HAP-1 (cell line): Measurements from ENCODE around the gene LINGO1.

ENCODE experiments used
- DNase-seq, 2 experiments: peaks; one replicate each; pipeline ENCODE4 v3.0.0-alpha.2; 2016 to 2020; ENCODE audit warnings: low spot score in 2 of 2
- H3K27me3 ChIP-seq: fragments of 250-450 bp; sonication (Bioruptor Pico); 2 replicates; pipeline ENCODE4 v1.5.1; 2020; ENCODE audit warnings: low read depth, mild to moderate bottlenecking, moderate library complexity
- H3K36me3 ChIP-seq: fragments of 250-450 bp; sonication (Bioruptor Pico); replicated peaks from 2 replicates; pipeline ENCODE4 v1.5.1; 2020; ENCODE audit warnings: mild to moderate bottlenecking
- H3K4me1 ChIP-seq: fragments of 250-450 bp; sonication (Bioruptor Pico); 2 replicates; pipeline ENCODE4 v1.5.1; 2020; ENCODE audit warnings: mild to moderate bottlenecking
- H3K4me3 ChIP-seq: fragments of 250-450 bp; sonication (Bioruptor Pico); 2 replicates; pipeline ENCODE4 v1.5.1; 2020; ENCODE audit warnings: mild to moderate bottlenecking, moderate library complexity
- H3K9me3 ChIP-seq: fragments of 250-450 bp; sonication (Bioruptor Pico); 2 replicates; pipeline ENCODE4 v1.5.1; 2020; ENCODE audit warnings: mild to moderate bottlenecking, moderate library complexity
- in situ Hi-C: fragments of 300-500 bp; cut with MboI; formaldehyde crosslinking; loops from 3 replicates; pipeline ENCODE4 v1.14.3; 2020; ENCODE audit warnings: low sequenced_read_pairs, inconsistent platforms, mixed read lengths

Gene LINGO1

GRCh38 chr15:77568014-77568972 is 64.4 kb downstream of the LINGO1 start:
- in situ Hi-C loops: no loop called here
- no peaks in the 10 kb centered on the region for H3K36me3 ChIP-seq
- no peaks in the 10 kb centered on the region for H3K9me3 ChIP-seq
- DNase-seq: no peak
- H3K4me3 ChIP-seq: no peak overlapping the region
- H3K27me3 ChIP-seq: no peaks in the 10 kb centered on the region; the same call in 1 of the 2 replicates
- no peaks in the 10 kb centered on the region for H3K4me1 ChIP-seq

GRCh38 chr15:77567202-77567601 is 65.5 kb downstream of the LINGO1 start:
- Histone ChIP-seq H3K4me1 (no peaks in the 10 kb centered on the region), H3K9me3 (no peaks in the 10 kb centered on the region), H3K36me3 (no peaks in the 10 kb centered on the region), H3K27me3 (no peaks in the 10 kb centered on the region; the same call in 1 of the 2 replicates), H3K4me3 (no peak overlapping the region)
- in situ Hi-C loops: no loop called here
- no peak for DNase-seq

- DNase-seq: no peak
- no peaks in the 10 kb centered on the region for H3K9me3 ChIP-seq
- no peaks in the 10 kb centered on the region for H3K36me3 ChIP-seq
- no peak overlapping the region for H3K4me3 ChIP-seq
- no peaks in the 10 kb centered on the region; the same call in 1 of the 2 replicates for H3K27me3 ChIP-seq
- in situ Hi-C loops: no loop called here
- H3K4me1 ChIP-seq: no peaks in the 10 kb centered on the region
Observed at GRCh38 chr15:77566092-77566491, 66.6 kb downstream of the LINGO1 start.

- in situ Hi-C loops: no loop called here
- H3K4me3 ChIP-seq: no peak overlapping the region
- no peaks in the 10 kb centered on the region for H3K36me3 ChIP-seq
- H3K9me3 ChIP-seq: no peaks in the 10 kb centered on the region
- no peaks in the 10 kb centered on the region; the same call in 1 of the 2 replicates for H3K27me3 ChIP-seq
- no peaks in the 10 kb centered on the region for H3K4me1 ChIP-seq
- no peak for DNase-seq
Observed at GRCh38 chr15:77565378-77565915, 67.3 kb downstream of the LINGO1 start.

- Histone ChIP-seq H3K36me3 (no peaks in the 10 kb centered on the region), H3K27me3 (no peaks in the 10 kb centered on the region; the same call in 1 of the 2 replicates), H3K4me1 (no peaks in the 10 kb centered on the region), H3K9me3 (no peaks in the 10 kb centered on the region), H3K4me3 (no peak overlapping the region)
- DNase-seq: no peak
- in situ Hi-C loops: no loop called here
Observed at GRCh38 chr15:77564938-77565337, 67.8 kb downstream of the LINGO1 start.

- in situ Hi-C loops: no loop called here
- H3K9me3 ChIP-seq: no peaks in the 10 kb centered on the region
- H3K36me3 ChIP-seq: no peaks in the 10 kb centered on the region
- H3K4me1 ChIP-seq: no peaks in the 10 kb centered on the region
- no peak overlapping the region for H3K4me3 ChIP-seq
- no peaks in the 10 kb centered on the region; the same call in 1 of the 2 replicates for H3K27me3 ChIP-seq
- DNase-seq: no peak
Observed at GRCh38 chr15:77564341-77564740, 68.4 kb downstream of the LINGO1 start.

- no peak for DNase-seq
- no peak overlapping the region for H3K4me3 ChIP-seq
- no peaks in the 10 kb centered on the region for H3K4me1 ChIP-seq
- H3K36me3 ChIP-seq: no peaks in the 10 kb centered on the region
- in situ Hi-C loops: no loop called here
- H3K9me3 ChIP-seq: no peaks in the 10 kb centered on the region
- no peaks in the 10 kb centered on the region; the same call in 1 of the 2 replicates for H3K27me3 ChIP-seq
Observed at GRCh38 chr15:77563623-77564156, 69.0 kb downstream of the LINGO1 start.
